ENCODE data around the gene ZSCAN21.

The ZSCAN21 gene

GRCh38 chr7:100100420-100101015 lies 50.9 kb downstream of the ZSCAN21 start:
- DNase-seq (ENCODE audit: low read depth in 2 of 2): peak; percentile 75 to 84

DNA sequence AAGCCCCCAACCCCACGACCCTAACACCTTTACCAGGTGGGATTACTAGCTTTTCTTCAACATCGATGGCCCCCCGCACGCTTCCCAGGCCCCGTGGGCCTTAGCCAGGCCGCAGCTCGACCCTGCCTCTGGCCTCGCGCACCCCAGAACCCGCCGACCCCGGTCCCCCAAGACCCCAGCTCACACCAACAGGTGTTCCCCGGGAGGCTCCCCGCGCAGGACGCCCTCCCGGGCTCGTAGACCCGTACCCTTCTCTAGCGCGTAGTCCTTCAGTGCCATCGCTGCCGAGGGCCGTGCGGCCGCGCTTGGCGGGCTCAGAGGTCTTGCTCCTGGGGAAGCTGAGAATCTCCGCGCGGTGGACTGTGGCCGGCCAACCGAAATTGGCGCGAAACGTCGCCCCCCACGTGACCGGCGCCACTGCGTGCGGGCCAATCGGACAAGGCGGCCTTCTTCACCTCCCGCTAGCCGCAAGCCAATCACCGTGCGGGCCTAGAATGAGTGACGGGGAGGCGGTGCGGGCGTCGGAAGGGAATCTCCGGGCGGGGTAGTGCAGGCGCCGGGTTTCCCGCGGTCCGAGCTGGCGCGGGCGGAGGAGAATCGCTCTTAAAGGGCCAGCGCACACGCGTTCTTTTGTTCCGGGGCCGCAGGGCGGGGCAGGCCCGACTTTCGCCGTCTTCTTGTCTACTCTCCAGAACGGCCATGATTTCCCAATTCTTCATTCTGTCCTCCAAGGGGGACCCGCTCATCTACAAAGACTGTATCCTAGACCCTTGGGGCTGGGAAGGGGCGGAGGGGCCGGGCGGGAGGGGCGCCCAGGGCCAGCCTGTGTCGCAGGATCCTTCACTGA lies 51.7 kb downstream of the ZSCAN21 start, which contains the start of the genes AP4M1 and MCM7:
AP4M1 (plus strand) TSS at position 628 of the 847 bp plus-strand sequence; CDS start at position 700, 72 bp downstream.
MCM7 (minus strand) TSS at position 382 of the 847 bp plus-strand sequence; CDS start at position 279, 103 bp downstream.
- DNase-seq (ENCODE audit: low read depth in 2 of 2): peak; percentile 96 to 98

DNA sequence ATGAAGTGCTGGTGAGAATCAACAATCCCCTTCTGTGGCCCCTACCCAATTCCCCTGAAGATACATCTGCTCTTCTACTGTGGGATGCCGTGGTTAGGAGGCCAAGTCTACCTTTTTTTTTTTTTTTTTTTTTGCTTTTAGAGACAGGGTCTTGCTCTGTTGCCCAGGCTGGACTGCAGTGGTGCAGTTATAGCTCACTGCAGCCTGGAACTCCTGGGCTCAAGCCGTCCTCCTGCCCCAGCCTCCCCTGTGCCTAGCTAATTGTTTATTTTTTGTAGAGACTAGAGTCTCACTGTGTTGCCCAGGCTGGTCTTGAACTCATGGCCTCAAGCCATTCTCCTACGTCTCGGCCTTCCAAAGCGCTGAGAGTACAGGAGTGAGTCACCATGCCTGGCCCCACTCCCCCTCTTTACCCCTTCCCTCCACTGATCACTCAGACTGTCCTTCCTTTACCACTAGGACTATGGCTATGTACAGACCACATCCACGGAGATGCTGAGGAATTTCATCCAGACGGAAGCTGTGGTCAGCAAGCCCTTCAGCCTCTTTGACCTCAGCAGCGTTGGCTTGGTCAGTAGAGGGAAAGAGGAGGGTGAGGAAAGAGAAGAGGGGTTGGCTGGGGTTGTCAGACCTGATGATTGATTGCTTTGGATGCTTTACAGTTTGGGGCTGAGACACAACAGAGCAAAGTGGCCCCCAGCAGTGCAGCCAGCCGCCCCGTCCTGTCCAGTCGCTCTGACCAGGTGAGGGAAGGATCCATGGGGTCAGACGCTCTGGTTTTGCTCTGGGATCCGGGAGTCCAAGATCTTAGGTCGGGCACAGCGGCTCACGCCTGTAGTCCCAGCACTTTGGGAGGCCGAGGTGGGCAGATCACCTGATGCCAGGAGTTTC lies 53.6 kb downstream of the ZSCAN21 start:
- no peak for DNase-seq (ENCODE audit: low read depth in 2 of 2)

DNA sequence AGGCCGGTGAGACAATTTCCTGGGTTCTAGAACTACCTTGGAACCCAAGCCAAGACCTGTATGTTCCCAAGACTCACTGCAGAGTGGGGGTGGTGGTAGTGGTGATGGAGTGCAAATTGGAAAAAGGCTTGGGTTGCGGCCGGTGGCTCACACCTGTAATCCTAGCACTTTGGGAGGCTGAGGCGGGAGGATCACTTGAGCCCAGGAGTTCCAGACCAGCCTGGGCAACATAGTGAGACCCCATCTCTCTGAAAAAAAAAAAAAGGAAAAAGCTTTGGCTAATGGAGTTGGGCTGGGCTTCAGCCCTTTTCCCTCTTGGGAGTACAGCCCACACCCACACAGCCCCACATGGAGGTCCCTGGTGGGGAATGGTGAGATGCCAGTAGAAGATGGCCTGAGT lies 56.0 kb downstream of the ZSCAN21 start:
- no peak for DNase-seq (ENCODE audit: low read depth in 2 of 2)

DNA sequence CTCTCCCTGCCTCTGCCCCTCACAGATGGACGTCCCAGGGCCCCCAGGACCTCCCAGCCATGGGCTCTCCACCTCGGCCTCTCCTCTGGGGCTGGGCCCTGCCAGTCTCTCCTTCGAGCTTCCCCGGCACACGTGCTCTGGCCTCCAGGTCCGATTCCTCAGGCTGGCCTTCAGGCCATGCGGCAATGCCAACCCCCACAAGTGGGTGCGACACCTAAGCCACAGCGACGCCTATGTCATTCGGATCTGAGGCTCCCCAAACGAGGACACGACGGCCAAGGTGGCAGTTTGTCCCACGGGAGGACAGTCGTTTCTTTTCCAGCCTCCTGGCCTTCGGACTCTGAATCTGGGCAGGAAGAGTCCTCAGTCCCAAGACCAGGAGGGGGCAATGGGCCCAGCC lies 57.1 kb downstream of the ZSCAN21 start:
- no peak for DNase-seq (ENCODE audit: low read depth in 2 of 2)

- DNase-seq (ENCODE audit: low read depth in 2 of 2): no peak
Observed at GRCh38 chr7:100107125-100107737, 57.7 kb downstream of the ZSCAN21 start.

- DNase-seq (ENCODE audit: low read depth in 2 of 2): no peak
Observed at GRCh38 chr7:100107890-100108289, 58.3 kb downstream of the ZSCAN21 start.

- no peak for DNase-seq (ENCODE audit: low read depth in 2 of 2)
Observed at GRCh38 chr7:100109521-100110163, 60.1 kb downstream of the ZSCAN21 start.

DNA sequence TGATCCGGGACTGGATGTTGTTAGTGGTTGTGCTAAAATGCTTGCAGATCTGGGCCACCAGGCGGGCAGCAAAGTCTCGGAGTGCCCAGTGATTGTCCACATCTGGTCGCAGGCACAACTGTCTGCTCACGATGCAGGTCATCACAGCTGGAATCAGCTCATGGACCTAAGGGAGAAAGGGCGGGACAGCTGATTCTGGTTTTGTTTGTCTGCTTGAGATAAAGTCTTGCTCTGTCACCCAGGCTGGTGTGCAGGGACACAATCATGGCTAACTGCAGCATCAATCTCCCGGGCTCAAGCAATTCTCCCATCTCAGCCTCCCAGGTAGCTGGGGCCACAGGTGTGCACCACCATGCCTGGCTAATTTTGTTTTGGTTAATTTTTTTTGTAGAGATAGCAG lies 61.6 kb downstream of the ZSCAN21 start:
- DNase-seq (ENCODE audit: low read depth in 2 of 2): no peak

DNA sequence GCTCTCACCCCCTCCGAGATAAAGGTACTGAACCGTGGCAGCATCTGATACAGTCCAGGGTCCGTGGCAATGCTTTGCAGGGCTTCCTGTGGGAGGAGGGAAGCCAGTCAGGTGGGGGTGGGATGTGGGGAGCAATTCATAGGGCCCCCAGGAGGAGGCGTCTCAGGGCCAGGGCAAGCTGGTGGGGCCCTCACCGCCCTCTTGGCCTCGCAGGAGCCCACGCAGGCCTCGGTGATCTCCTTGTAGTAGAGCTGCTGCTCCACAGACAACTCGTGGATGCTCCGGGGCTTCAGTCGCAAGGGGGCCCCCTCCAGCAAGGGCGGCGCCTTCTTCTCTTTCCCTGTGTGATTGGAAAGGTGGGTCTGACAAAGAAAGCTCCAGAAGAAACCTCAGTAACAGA lies 62.3 kb downstream of the ZSCAN21 start:
- DNase-seq (ENCODE audit: low read depth in 2 of 2): no peak
